ENCODE measurements around the gene TMEM38B. TPM values are rescaled to one million over a fixed set of nuclear protein-coding genes. Genes with fewer than 3 reads are reported as not detected.
"Not testable (repeated sequence)": the region's sequence is repeated elsewhere in the genome, so short reads cannot be mapped to it uniquely, and the experiment has no call there.

TMEM38B gene
- total RNA-seq, 1 donor from 2014 or later, result 36.2 TPM

DNA sequence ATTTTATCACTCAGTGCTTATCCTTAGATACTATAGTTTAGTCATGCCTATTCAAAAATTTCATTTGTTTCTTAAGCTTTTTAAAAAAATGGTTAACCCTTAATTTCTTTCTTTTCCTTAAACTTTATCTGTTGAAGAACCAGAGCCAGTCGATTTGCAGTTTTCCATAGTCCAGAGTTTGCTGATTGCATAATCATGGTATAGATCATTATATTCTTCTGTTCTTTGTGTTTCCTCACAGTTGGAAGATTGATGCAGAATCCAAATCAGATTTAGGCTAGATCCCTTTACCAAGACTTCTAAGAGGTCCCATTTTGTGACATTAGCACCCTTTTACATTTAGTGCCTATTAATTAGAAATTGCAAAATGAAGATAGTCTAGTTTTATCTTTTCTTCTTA lies 18.0 kb downstream of the TMEM38B start:
- intact Hi-C loops (cut with DNase I), result loop anchor here (5.0 kb wide), 1 partner anchor 55 kb away; no protein-coding TSS in a partner anchor
- DNase-seq (ENCODE audit: low spot score), result no peak

DNA sequence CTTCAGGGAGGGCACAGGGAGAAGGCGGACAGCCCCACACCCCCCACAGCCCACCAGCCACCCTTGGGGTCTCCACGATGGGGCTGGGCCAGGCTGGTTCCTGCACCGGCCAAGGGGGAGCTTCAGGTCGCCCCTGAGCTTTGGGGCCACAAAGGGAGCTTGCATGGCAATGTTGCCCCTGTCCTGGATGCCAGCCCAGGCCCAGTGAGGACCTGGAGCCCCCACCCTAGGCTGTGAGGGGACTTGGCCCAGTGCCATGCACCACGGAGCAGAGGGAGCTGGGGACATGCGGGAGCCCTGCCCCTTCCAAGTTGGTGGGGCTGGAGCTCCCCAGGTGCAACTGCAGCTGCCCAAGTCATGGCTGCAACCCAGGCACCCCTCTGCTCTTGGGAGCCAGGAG lies 18.4 kb downstream of the TMEM38B start:
- intact Hi-C loops (cut with DNase I), result loop anchor here (5.0 kb wide), 1 partner anchor 55 kb away; no protein-coding TSS in a partner anchor
- no peak for DNase-seq (ENCODE audit: low spot score)

DNA sequence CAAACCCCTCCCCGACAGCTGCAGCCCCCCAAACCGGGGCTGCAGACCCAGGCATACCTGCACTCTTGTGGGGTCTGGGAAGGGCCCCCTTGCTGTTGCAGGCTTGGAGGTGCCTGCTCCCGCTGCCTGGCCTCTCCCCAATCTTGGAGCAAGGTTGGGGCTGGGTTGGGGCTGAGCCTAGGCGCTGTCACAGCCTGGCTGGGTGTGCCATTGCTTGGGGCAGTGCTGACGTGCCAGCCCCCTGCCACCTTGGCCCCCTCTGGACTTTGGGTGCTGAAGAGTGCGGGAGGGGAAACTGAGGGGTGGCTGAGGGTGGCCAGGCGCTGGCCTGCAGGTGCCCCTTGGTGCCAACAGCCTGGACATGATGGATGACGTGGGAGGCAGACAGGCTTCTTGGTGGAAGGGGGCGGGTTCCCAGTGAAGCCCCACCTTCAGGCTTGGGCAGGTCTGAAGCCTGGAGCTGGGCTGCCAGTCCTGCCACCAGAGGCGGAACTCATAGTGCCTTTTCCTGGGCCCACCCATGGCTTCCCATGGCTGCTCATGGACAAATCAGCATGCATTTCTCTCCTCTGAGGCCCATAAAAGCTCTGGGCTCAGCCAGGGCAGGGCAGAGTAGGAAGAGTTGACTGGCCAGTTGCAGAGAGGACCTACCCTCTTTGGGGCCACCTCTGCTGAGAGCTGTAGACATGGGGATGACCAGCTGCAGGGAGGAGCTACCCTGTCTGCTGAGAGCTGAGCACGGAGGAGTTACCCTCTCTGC lies 19.1 kb downstream of the TMEM38B start:
- intact Hi-C loops (cut with DNase I), result loop anchor here (5.0 kb wide), 1 partner anchor 56 kb away; no protein-coding TSS in a partner anchor
- no peak for DNase-seq (ENCODE audit: low spot score)

DNA sequence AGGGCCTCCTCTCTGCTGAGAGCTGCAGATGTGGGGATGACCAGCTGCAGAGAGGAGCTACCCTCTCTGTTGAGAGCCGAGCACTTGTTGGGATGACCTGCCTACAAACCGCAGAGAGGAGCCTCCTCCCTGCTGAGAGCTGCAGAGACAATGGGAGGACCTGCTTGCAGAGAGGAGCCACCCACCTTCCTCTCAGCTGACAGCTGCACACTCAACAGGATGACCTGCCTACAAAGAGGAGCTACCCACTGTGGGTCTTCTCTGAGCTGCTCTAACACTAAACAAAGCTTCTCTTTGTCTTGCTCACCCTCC lies 19.6 kb downstream of the TMEM38B start:
- intact Hi-C loops (cut with DNase I), result loop anchor here (5.0 kb wide), 1 partner anchor 57 kb away; no protein-coding TSS in a partner anchor
- no peak for DNase-seq (ENCODE audit: low spot score)

DNA sequence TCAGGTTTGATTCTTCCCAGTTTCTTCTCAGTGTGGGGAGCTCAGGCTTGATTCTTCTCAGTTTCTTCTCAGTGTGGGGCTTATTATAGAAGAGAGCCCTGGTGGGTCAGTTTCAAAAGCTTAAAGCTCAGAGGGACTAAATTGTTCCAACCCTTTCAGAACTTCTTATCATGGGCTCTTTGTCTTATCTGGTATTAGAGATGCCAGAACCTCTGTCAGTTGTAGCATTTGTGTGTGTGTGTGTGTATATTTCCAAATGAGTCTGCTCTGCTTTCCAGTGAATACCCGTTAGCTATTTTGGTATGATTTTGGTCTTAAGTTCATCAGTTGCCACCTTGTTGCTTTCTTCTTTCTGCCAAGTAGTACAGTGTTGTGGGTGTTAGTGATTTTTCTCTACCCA lies 21.8 kb downstream of the TMEM38B start:
- no peak for DNase-seq (ENCODE audit: low spot score)
- intact Hi-C loops (cut with DNase I), result loop anchor here (5.0 kb wide), 1 partner anchor 109 kb away; no protein-coding TSS in a partner anchor

DNA sequence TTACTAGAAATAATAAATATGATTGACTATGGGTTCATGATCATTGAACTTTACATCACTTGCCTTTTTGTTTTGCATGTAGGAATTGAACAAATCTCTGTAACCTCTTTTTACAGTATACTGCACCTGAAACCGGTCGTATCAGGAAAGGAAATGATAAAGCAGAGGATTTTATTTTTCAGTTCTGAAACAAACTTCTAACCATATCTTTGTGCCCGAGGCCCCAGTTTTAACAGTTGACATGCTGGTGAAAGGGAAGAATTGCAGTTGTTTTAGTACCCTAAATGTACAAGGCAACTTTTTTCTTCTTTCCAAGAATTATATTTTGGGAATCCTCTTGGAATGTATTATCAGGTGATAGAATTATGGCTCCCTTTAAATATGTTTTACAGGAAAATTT lies 27.8 kb downstream of the TMEM38B start:
- no peak for DNase-seq (ENCODE audit: low spot score)
- intact Hi-C loops (cut with DNase I), result no loop called here

DNA sequence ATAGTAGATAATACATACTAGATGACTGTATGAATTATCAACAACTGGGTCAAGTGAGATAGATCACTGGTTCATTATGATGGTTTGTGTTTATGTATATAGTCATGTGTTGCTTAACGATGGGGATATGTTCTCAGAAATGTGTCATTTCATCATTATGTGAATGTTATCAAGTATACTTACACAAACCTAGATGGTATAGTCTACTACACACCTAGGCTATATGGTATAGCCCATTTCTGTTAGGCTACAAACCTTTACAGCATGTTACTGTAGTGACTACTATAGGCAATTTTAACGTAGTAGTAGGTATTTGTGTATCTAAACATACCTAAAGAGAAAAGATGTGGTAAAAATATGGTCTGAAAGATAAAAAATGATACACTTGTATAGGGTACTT lies 31.0 kb downstream of the TMEM38B start:
- no peak for DNase-seq (ENCODE audit: low spot score)
- intact Hi-C loops (cut with DNase I), result no loop called here

DNA sequence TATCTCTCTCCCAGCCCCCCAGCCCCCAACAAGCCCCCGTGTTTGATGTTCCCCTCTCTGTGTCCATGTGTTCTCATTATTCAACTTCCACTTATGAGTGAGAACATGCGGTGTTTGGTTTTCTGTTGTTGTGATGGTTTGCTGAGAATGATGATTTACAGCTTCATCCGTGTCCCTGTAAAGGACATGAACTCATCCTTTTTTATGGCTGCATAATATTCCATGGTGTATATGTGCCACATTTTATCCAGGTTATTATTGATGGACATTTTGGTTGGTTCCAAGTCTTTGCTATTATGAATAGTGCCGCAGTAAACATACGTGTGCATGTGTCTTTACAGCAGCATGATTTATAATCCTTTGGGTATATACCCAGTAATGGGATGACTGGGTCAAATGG lies 33.9 kb downstream of the TMEM38B start:
- intact Hi-C loops (cut with DNase I); DNase-seq (ENCODE audit: low spot score): not testable (repeated sequence)

DNA sequence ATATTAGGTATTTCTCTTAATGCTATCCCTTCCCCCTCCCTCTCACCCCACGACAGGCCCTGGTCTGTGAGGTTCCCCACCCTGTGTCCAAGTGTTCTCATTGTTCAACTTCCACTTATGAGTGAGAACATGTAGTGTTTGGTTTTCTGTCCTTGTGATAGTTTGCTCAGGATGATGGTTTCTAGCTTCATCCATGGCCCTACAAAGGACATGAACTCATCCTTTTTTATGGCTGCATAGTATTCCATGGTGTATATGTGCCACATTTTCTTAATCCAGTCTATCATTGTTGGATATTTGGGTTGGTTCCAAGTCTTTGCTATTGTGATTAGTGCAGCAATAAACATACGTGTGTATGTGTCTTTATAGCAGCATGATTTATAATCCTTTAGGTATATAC lies 37.1 kb downstream of the TMEM38B start:
- intact Hi-C loops (cut with DNase I); DNase-seq (ENCODE audit: low spot score): not testable (repeated sequence)

DNA sequence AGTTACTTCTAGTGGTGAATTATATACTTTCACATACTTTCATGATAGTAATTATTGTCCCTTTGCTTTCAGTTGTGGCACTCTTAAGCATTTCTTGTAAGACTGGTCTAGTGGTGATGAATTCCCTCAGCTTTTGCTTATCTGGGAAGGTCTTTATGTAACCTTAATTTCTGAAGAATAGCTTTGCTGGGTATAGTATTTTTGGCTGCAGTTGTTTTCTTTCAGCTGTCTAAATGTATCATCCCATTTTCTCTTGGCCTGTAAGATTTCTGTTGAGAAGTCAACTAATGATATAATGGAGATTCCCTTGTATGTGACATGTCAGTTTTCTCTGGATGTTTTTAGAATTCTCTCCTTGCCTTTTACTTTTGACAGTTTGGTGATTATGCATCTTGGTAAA lies 41.0 kb downstream of the TMEM38B start:
- intact Hi-C loops (cut with DNase I), result no loop called here
- DNase-seq (ENCODE audit: low spot score), result no peak

DNA sequence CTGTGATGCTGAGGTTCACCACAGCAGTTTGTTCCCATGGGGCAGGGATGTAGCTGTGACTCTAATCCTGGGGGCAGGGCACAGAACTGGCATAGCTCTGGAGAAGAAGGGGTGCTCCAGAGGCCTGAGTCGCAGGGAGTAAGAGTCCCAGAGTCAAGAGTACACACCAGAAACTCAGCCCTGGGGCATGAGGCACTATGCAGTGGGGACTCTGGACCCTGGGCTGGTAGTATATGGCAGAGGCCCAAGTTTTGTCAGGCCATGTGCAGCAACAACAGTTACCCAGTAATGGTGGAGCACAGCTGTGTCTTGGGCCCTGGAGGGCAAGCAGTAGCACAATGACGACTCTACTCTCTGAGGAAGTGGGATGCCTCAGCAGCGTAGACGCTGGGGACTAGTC lies 42.9 kb downstream of the TMEM38B start:
- no peak for DNase-seq (ENCODE audit: low spot score)
- intact Hi-C loops (cut with DNase I), result no loop called here

DNA sequence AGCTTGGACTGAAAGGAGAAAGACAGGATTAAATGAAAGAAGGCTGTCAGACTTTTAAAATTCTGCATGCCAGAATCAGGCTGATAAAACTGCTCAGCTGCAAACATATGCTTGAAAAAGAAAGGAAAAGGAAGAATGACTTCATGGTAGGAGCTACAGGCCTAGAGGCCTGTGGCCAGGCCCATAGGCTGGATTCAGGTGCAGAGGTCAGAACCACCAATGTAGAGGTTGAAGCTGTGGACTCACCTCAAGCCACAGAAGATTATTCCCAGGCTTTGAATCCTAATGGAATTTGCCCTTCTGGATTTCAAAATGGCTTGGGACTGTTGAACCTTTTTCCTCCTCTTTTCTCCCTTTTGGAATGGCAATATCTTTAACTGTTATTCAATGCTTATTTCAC lies 47.7 kb downstream of the TMEM38B start:
- intact Hi-C loops (cut with DNase I), result no loop called here
- DNase-seq (ENCODE audit: low spot score), result no peak

DNA sequence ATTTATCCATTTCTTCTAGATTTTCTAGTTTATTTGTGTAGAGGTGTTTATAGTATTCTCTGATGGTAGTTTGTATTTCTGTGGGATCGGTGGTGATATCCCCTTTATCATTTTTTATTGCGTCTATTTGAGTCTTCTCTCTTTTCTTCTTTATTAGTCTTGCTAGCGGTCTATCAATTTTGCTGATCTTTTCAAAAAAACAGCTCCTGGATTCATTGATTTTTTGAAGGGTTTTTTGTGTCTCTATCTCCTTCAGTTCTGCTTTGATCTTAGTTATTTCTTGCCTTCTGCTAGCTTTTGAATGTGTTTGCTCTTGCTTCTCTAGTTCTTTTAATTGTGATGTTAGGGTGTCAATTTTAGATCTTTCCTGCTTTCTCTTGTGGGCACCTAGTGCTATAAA lies 53.0 kb downstream of the TMEM38B start:
- DNase-seq (ENCODE audit: low spot score); intact Hi-C loops (cut with DNase I): not testable (repeated sequence)

DNA sequence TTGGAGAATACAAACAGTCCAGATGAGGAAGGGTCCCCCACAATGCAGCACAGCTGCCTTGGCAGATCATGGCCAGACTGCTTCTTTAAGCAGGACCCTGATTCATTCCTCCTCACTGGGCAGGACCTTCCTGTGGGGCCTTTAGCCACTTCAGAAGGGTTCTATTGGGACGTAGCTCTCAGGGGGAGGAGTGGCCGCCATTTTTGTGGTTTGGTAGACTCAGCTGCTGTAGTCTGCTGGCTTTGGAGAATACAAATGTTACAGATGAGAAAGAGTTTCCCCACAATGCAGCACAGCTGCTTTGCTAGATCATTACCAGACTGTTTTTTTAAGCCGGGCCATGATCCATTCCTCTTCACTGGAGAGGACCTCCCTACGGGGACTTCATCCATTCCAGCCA lies 57.4 kb downstream of the TMEM38B start:
- no peak for DNase-seq (ENCODE audit: low spot score)
- intact Hi-C loops (cut with DNase I), result no loop called here

DNA sequence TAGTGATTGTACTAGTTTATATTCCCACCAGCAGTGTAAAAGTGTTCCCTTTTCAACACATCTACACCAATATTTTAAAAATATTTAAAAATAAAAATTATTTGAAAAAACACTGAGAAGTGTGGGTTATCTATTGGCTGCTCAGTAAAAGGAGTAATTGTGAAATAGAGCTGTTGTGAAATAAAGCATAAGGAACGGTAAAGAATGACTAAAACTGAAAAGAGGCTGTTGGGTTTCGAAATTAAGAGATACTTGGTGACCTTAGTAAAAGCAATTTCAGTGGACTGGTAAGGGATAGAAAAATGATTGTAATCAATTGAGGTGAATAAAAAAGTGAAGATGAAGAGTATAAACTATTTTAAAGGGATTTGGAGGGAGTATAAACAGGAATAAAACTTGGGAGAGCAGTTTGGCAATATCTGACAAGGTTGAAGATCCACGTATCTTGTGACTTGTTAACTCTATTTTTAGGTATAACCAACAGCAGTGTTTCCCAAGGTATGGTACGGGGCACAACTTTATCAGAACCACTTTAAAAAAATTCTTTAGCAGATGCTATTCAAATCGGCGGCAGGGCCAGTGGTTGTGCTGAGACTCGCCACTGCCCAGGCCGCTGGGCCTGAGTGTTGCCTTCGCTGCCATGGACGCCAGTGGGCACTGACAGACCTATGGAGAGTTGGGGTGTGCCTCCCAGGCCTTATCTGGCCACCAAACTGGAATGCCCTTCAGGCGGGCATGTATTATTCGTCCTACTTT lies 63.3 kb downstream of the TMEM38B start:
- DNase-seq (ENCODE audit: low spot score), result no peak
- intact Hi-C loops (cut with DNase I), result no loop called here

DNA sequence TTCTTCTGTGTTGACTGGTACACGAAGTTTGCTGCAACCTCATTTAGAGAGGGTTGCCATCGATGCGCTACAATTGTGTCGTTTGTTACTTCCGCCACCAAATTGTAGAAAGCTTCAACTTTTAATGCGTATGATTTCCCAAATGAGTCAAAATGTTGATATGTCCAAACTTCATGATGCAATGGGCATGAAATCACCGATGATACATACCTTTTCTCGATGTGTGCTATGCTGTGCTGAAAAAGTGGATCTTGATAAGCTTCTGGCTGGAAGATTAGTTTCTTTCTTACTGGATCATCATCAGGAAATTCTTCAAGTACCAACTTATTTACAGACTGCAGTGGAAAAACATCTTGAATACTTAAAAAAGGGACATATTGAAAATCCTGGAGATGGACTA lies 65.7 kb downstream of the TMEM38B start:
- intact Hi-C loops (cut with DNase I), result no loop called here
- DNase-seq (ENCODE audit: low spot score), result no peak

DNA sequence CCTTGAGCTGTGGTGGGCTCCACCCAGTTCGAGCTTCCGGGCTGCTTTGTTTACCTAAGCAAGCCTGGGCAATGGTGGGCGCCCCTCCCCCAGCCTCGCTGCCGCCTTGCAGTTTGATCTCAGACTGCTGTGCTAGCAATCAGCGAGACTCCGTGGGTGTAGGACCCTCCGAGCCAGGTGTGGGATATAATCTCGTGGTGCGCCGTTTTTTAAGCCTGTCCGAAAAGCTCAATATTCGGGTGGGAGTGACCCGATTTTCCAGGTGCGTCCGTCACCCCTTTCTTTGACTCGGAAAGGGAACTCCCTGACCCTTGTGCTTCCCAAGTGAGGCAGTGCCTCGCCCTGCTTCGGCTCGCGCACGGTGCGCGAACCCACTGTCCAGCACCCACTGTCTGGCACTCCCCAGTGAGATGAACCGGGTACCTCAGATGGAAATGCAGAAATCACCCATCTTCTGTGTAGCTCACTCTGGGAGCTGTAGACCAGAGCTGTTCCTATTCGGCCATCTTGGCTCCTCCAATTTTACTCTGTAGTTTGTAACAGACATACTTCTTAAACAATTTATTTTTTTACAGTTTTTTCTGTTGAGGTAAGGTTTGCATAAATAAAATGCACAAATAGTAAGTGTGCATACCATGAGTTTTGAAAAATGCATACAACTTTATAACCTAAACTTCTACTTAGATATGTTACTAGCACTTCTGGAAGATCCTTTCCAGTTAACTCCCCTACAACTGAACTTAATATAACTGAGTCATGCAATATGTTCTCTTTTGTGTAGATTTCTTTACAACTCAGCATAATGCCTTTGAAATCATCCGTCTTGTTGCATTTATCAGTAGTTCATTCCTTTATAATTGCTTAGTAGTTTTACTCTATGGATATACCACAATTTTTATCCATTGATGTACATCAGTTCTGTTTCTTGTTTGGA lies 88.5 kb downstream of the TMEM38B start:
- DNase-seq (ENCODE audit: low spot score); intact Hi-C loops (cut with DNase I): not testable (repeated sequence)

DNA sequence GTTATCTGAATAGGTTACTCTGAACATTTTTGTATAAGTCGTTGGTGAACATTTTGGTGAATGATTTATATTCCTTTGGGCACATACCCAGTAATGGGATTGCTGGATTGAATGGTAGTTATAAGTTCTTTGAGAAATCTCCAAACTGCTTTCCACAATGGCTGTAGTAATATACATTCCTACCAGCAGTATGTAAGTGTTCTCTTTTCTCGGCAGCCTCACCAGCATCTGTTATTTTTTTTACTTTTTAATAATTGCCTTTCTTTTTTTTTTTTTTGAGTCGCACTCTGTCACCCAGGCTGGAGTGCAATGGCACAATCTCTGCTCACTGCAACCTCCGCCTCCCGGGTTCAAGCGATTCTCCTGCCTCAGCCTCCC lies 89.1 kb downstream of the TMEM38B start:
- DNase-seq (ENCODE audit: low spot score); intact Hi-C loops (cut with DNase I): not testable (repeated sequence)

DNA sequence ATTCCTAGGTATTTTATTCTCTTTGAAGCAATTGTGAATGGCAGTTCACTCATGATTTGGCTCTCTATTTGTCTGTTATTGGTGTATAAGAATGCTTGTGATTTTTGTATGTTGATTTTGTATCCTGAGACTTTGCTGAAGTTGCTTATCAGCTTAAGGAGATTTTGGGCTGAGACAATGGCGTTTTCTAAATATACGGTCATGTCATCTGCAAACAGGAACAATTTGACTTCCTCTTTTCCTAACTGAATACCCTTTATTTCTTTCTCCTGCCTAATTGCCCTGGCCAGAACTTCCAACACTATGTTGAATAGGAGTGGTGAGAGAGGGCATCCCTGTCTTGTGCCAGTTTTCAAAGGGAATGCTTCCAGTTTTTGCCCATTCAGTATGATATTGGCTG lies 92.5 kb downstream of the TMEM38B start:
- intact Hi-C loops (cut with DNase I); DNase-seq (ENCODE audit: low spot score): not testable (repeated sequence)

DNA sequence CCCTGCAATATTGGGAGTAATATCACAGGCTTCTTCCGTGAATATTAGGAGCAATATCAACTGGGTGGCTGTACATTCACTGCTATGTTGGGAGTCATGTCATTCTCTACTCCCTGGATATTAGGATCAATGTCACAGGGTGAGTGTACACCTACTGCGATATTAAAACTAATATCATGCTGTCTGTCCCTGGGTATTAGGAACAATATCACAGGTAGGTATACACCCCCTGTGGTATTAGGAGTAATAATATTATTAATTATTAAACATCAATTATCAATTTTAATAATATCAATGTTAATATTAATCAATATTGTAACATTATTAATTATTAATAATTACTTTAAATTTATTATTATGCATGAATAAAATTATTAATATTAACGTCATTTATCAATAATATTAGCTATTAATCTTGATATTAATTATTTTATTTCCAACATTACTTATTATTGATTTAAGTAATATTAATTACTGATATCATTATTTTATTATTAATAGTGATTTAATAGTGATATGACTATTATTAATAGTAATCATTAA lies 121.9 kb downstream of the TMEM38B start:
- intact Hi-C loops (cut with DNase I), result no loop called here
- no peak for DNase-seq (ENCODE audit: low spot score)
